CD1c-positive myeloid dendritic cell (primary cell): ENCODE data around the gene ZNF416.

Experiments
- DNase-seq: peaks from one replicate; pipeline ENCODE4 v3.0.0-alpha.2; 2016; ENCODE audit errors: extremely low spot score

Gene ZNF416

GRCh38 chr19:57559008-57559403, 19.7 kb downstream of the ZNF416 start:
- DNase-seq, result no peak

- no peak for DNase-seq
These were observed 20.2 kb downstream of the ZNF416 start for GRCh38 chr19:57558525-57558924.

- DNase-seq, result no peak
These were observed 21.1 kb downstream of the ZNF416 start for GRCh38 chr19:57557659-57558058.

GRCh38 chr19:57552432-57552831, 26.3 kb downstream of the ZNF416 start:
- DNase-seq, result no peak

GRCh38 chr19:57546513-57546912, 32.2 kb downstream of the ZNF416 start:
- DNase-seq, result no peak

- no peak for DNase-seq
These were observed 40.7 kb downstream of the ZNF416 start for GRCh38 chr19:57537953-57538547.

GRCh38 chr19:57527136-57527881, 51.4 kb downstream of the ZNF416 start, which contains the start of gene ZNF549:
Gene ZNF549 (plus strand): TSS chr19:57527356. CDS start chr19:57527574, 218 bp downstream.
- DNase-seq, result peak; percentile 92
